Testis (tissue), 5 donors: ENCODE data around the gene PCGF1. TPM values are rescaled to one million over a fixed set of nuclear protein-coding genes. Genes with fewer than 3 reads are reported as not detected.
A peak's percentile ranks its signal among the peaks of the same experiment; 100 is the strongest.

Source experiments
- DNase-seq: peaks from one replicate; pipeline ENCODE4 v3.0.0-alpha.2; 2019
- H3K27ac ChIP-seq, 2 donors: fragments of 200-600 bp; sonication (generic); one replicate each; pipeline ENCODE4 v1.5.1; 2019
- H3K27me3 ChIP-seq: fragments of 200-600 bp; sonication (generic); one replicate; pipeline ENCODE4 v1.5.1; 2019
- H3K36me3 ChIP-seq: fragments of 200-600 bp; sonication (generic); one replicate; pipeline ENCODE4 v1.5.1; 2017; ENCODE audit warnings: low read depth; ENCODE audit errors: missing control alignments
- H3K4me1 ChIP-seq: fragments of 200-600 bp; sonication (generic); one replicate; pipeline ENCODE4 v1.5.1; 2019
- H3K4me3 ChIP-seq, 2 donors: fragments of 200-600 bp; sonication (generic); one replicate each; pipeline ENCODE4 v1.5.1; 2017 to 2019
- H3K9me3 ChIP-seq: fragments of 200-600 bp; sonication (generic); one replicate; pipeline ENCODE4 v1.5.1; 2017
- CTCF ChIP-seq, 3 experiments: fragments of 450-650 bp in 2 of 3; fragments of 200-600 bp in 1 of 3; sonication (generic) in 1 of 3; IDR thresholded peaks; one replicate each; pipeline ENCODE4 v1.5.1; 2016 to 2019; ENCODE audit warnings: antibody characterized with exemption in 3 of 3, mild to moderate bottlenecking in 2 of 3, moderate library complexity in 1 of 3
- POLR2A ChIP-seq: fragments of 450-650 bp; IDR thresholded peaks from one replicate; pipeline ENCODE4 v1.6.1; 2017; ENCODE audit warnings: antibody characterized with exemption, mild to moderate bottlenecking, moderate library complexity
- WGBS, 2 donors: methylation state at CpG; one replicate each; pipeline ENCODE4 v1.1.5; 2018; 5-methylcytosine and 5-hydroxymethylcytosine counted together
- intact Hi-C: fragments of 100-400 bp; cut with DNase I; formaldehyde crosslinking; loops from one replicate; pipeline ENCODE4 v1.15.1; 2023; ENCODE audit warnings: low total_unique reads
- long read RNA-seq, 2 donors: transcript quantifications; one replicate each; lab custom pipeline, GENCODE V29; 2026
- polyA plus RNA-seq: library from polyadenylated mRNA; stranded (reverse); fragments of 350-450 nt; fragmentation: Illumina TruSeq; extraction: RNeasy Lipid Tissue Mini Kit (QIAGEN cat#74804); gene quantifications from one replicate; pipeline ENCODE4 v1.2.3, GENCODE V29; 2014; ENCODE audit warnings: low read depth, low replicate concordance; ENCODE audit not compliant: insufficient read depth
- total RNA-seq, 2 donors: library from RNA; depleted of rRNA; stranded (reverse); fragments of >200 nt; gene quantifications; one replicate each; pipeline ENCODE4 v1.2.3, GENCODE V29; 2016

PCGF1 gene
- total RNA-seq = 10 to 100 TPM; 17.0 to 20.1 TPM
- polyA plus RNA-seq = 25.3 TPM
- long read RNA-seq, donor 1, transcript PCGF1-201 (9 exons, 1,792 nt) = major isoform, 8 of 8 reads
- long read RNA-seq, donor 1, partial matches to known transcripts = 0 of 8 reads
- long read RNA-seq, donor 1, other reads (novel, unspliced or antisense) = 0 of 8 reads
- long read RNA-seq, donor 2, partial matches to known transcripts = 0 of 5 reads
- long read RNA-seq, donor 2, other reads (novel, unspliced or antisense) = 0 of 5 reads

GRCh38 chr2:74507145-74507925 lies at the start of gene PCGF1:
PCGF1 (minus strand) TSS chr2:74507695; CDS start chr2:74507668, 27 bp downstream.
- no peaks in the 10 kb centered on the region for H3K27me3 ChIP-seq
- intact Hi-C loops = no loop called here
- H3K27ac ChIP-seq = peak within 1 kb of the TSS; percentile 99
- WGBS, 2 donors = 0 to 1% methylated on average over 3 to 51 of the region's 56 CpGs
- peak in 2 of 3 experiments; percentile 1 to 15 for TF ChIP-seq CTCF (IDR thresholded peaks at IDR 0.05)
- TF ChIP-seq POLR2A = no peak
- peak; percentile 100 for DNase-seq
- peaks cover 6% of the 10 kb centered on the region for H3K4me1 ChIP-seq
- H3K4me3 ChIP-seq = peak within 1 kb of the TSS; percentile 76 to 80
- H3K36me3 ChIP-seq = peaks cover 4% of the 10 kb centered on the region
- no peaks in the 10 kb centered on the region for H3K9me3 ChIP-seq

GRCh38 chr2:74556831-74557370 lies 49.4 kb upstream of the PCGF1 start:
- H3K36me3 ChIP-seq = no peaks in the 10 kb centered on the region
- TF ChIP-seq CTCF (IDR thresholded peaks at IDR 0.05) (no peak), POLR2A (no peak)
- no peak overlapping the region for H3K27ac ChIP-seq
- H3K4me1 ChIP-seq = peaks cover 17% of the 10 kb centered on the region
- no peaks in the 10 kb centered on the region for H3K9me3 ChIP-seq
- H3K27me3 ChIP-seq = no peaks in the 10 kb centered on the region
- 87 to 94% methylated on average over 3 to 6 of the region's 6 CpGs for WGBS, 2 donors
- no peak overlapping the region for H3K4me3 ChIP-seq
- intact Hi-C loops = no loop called here
- DNase-seq = no peak

- no peak for DNase-seq
- no peak for TF ChIP-seq CTCF (IDR thresholded peaks at IDR 0.05)
- TF ChIP-seq POLR2A = no peak
- H3K9me3 ChIP-seq = no peaks in the 10 kb centered on the region
- intact Hi-C loops = no loop called here
- no peak overlapping the region for H3K27ac ChIP-seq
- H3K36me3 ChIP-seq = no peaks in the 10 kb centered on the region
- 62 to 84% methylated on average over 12 to 14 of the region's 14 CpGs for WGBS, 2 donors
- peaks cover 17% of the 10 kb centered on the region for H3K4me1 ChIP-seq
- H3K27me3 ChIP-seq = no peaks in the 10 kb centered on the region
- H3K4me3 ChIP-seq = no peak overlapping the region
Observed at GRCh38 chr2:74556159-74556558, 48.7 kb upstream of the PCGF1 start.

GRCh38 chr2:74555610-74556103 lies 48.2 kb upstream of the PCGF1 start:
- H3K4me1 ChIP-seq = peaks cover 16% of the 10 kb centered on the region
- no peak for DNase-seq
- peak overlapping the region; percentile 66 to 73 for H3K4me3 ChIP-seq
- WGBS, 2 donors = 36 to 64% methylated on average over 9 to 17 of the region's 17 CpGs
- TF ChIP-seq POLR2A = no peak
- TF ChIP-seq CTCF (IDR thresholded peaks at IDR 0.05) = no peak
- H3K36me3 ChIP-seq = no peaks in the 10 kb centered on the region
- no peaks in the 10 kb centered on the region for H3K9me3 ChIP-seq
- intact Hi-C loops = no loop called here
- no peaks in the 10 kb centered on the region for H3K27me3 ChIP-seq
- peak overlapping the region in 1 of 2 donors; percentile 78 for H3K27ac ChIP-seq
